H7 (cell line): ENCODE data around the gene YIPF1. TPM values are rescaled to one million over a fixed set of nuclear protein-coding genes. Genes with fewer than 3 reads are reported as not detected.
A peak's percentile ranks its signal among the peaks of the same experiment; 100 is the strongest.

Experiments
- DNase-seq: peaks from one replicate; pipeline ENCODE4 v3.0.0; 2012
- H3K27me3 ChIP-seq: 2 replicates; pipeline ENCODE4 v1.6.0; 2011; ENCODE audit warnings: mild to moderate bottlenecking, low read length; ENCODE audit not compliant: control insufficient read depth, insufficient read depth
- H3K36me3 ChIP-seq: replicated peaks from 2 replicates; pipeline ENCODE4 v1.5.1; 2011; ENCODE audit warnings: low read length; ENCODE audit not compliant: control insufficient read depth, insufficient read depth
- H3K4me3 ChIP-seq: 2 replicates; pipeline ENCODE4 v1.5.1; 2011; ENCODE audit warnings: low read depth, mild to moderate bottlenecking, control low read depth, low read length, moderate library complexity; ENCODE audit not compliant: insufficient read depth
- total RNA-seq: library from RNA; depleted of rRNA; stranded (reverse); fragments of >200 nt; shearing (Covaris generic); gene quantifications from 2 replicates; pipeline ENCODE4 v1.2.3, GENCODE V29; 2014; rRNA removed

Gene YIPF1
- total RNA-seq: 26.9 and 29.3 TPM in 2 replicates

GRCh38 chr1:53889304-53890298, at the start of gene YIPF1:
Gene YIPF1 (minus strand): TSS chr1:53889797. CDS start chr1:53888937, 860 bp downstream.
- H3K4me3 ChIP-seq: peak within 1 kb of the TSS; percentile 99
- H3K27me3 ChIP-seq: peaks cover 3% of the 10 kb centered on the region
- DNase-seq: peak; percentile 95
- no peaks in the 10 kb centered on the region for H3K36me3 ChIP-seq

GRCh38 chr1:53938136-53938830, 48.7 kb upstream of the YIPF1 start:
- no peaks in the 10 kb centered on the region for H3K27me3 ChIP-seq
- H3K4me3 ChIP-seq: no peak overlapping the region
- no peaks in the 10 kb centered on the region for H3K36me3 ChIP-seq
- no peak for DNase-seq

GRCh38 chr1:53936430-53936829, 46.8 kb upstream of the YIPF1 start:
- Histone ChIP-seq H3K27me3 (no peaks in the 10 kb centered on the region), H3K4me3 (no peak overlapping the region), H3K36me3 (no peaks in the 10 kb centered on the region)
- no peak for DNase-seq

GRCh38 chr1:53934170-53934765, 44.7 kb upstream of the YIPF1 start:
- no peaks in the 10 kb centered on the region for H3K36me3 ChIP-seq

GRCh38 chr1:53931523-53931922, 41.9 kb upstream of the YIPF1 start:
- H3K4me3 ChIP-seq: no peak overlapping the region

More at GRCh38 chr1:53934170-53934765, 44.7 kb upstream of the YIPF1 start:
- Histone ChIP-seq H3K4me3 (no peak overlapping the region), H3K27me3 (no peaks in the 10 kb centered on the region)
- no peak for DNase-seq

GRCh38 chr1:53930932-53931331, 41.3 kb upstream of the YIPF1 start:
- H3K27me3 ChIP-seq: no peaks in the 10 kb centered on the region
- DNase-seq: no peak
- H3K36me3 ChIP-seq: no peaks in the 10 kb centered on the region; the same call in 1 of the 2 replicates
- H3K4me3 ChIP-seq: no peak overlapping the region

More at GRCh38 chr1:53931523-53931922, 41.9 kb upstream of the YIPF1 start:
- Histone ChIP-seq H3K27me3 (no peaks in the 10 kb centered on the region), H3K36me3 (no peaks in the 10 kb centered on the region; the same call in 1 of the 2 replicates)
- DNase-seq: no peak

GRCh38 chr1:53929246-53929960, 39.8 kb upstream of the YIPF1 start:
- no peak overlapping the region for H3K4me3 ChIP-seq
- H3K36me3 ChIP-seq: no peaks in the 10 kb centered on the region; the same call in 1 of the 2 replicates
- no peaks in the 10 kb centered on the region for H3K27me3 ChIP-seq
- DNase-seq: no peak

- no peak overlapping the region for H3K4me3 ChIP-seq
- DNase-seq: no peak
- peaks cover 2% of the 10 kb centered on the region for H3K36me3 ChIP-seq
- H3K27me3 ChIP-seq: no peaks in the 10 kb centered on the region
Measured at GRCh38 chr1:53927376-53927881, 37.8 kb upstream of the YIPF1 start.

GRCh38 chr1:53919675-53920066, 30.1 kb upstream of the YIPF1 start:
- Histone ChIP-seq H3K36me3 (peaks cover 2% of the 10 kb centered on the region), H3K27me3 (no peaks in the 10 kb centered on the region), H3K4me3 (no peak overlapping the region)
- no peak for DNase-seq

- no peak overlapping the region for H3K4me3 ChIP-seq
- peaks cover 2% of the 10 kb centered on the region for H3K36me3 ChIP-seq
- no peak for DNase-seq
- no peaks in the 10 kb centered on the region for H3K27me3 ChIP-seq
Measured at GRCh38 chr1:53918343-53918742, 28.7 kb upstream of the YIPF1 start.

GRCh38 chr1:53913352-53914033, 23.9 kb upstream of the YIPF1 start:
- DNase-seq: peak; percentile 54
- Histone ChIP-seq H3K36me3 (no peaks in the 10 kb centered on the region), H3K27me3 (no peaks in the 10 kb centered on the region), H3K4me3 (no peak overlapping the region)

- Histone ChIP-seq H3K27me3 (no peaks in the 10 kb centered on the region), H3K4me3 (no peak overlapping the region), H3K36me3 (no peaks in the 10 kb centered on the region)
- no peak for DNase-seq
Measured at GRCh38 chr1:53911442-53911841, 21.8 kb upstream of the YIPF1 start.

GRCh38 chr1:53909946-53910345, 20.3 kb upstream of the YIPF1 start:
- Histone ChIP-seq H3K27me3 (no peaks in the 10 kb centered on the region), H3K4me3 (no peak overlapping the region), H3K36me3 (no peaks in the 10 kb centered on the region)
- DNase-seq: no peak
